Putamen (tissue), 1 donor: Measurements from ENCODE around the gene AIFM3.
"Not testable (repeated sequence)": the region's sequence is repeated elsewhere in the genome, so short reads cannot be mapped to it uniquely, and the experiment has no call there.

ENCODE experiments used
- DNase-seq: peaks from one replicate; pipeline ENCODE4 v3.0.0-alpha.2; 2016; ENCODE audit warnings: low spot score

Gene AIFM3

DNA sequence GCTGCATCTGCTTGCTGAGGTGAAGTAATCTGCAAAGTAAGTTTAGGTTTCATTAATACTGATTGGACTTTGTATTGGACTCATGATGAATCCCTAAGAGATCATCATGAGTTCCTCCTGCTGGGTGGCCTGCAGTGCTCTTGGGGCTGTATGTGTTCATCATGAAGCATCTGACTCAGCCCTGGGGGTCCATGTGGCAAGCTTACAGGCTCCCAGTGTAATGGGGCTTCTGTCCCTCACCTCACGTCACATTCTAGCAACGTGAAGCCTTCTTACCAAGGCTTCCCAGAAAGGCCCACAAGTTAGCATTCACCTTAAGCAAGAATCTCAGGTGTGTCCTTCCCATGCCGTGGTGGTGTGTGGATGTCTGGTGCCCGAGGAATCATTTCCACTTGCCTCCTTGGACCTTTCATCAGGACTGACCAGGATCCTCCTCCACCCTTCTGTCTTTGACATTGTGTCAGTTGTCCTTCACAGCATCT, 26.1 kb upstream of the AIFM3 start:
- DNase-seq, result no peak

DNA sequence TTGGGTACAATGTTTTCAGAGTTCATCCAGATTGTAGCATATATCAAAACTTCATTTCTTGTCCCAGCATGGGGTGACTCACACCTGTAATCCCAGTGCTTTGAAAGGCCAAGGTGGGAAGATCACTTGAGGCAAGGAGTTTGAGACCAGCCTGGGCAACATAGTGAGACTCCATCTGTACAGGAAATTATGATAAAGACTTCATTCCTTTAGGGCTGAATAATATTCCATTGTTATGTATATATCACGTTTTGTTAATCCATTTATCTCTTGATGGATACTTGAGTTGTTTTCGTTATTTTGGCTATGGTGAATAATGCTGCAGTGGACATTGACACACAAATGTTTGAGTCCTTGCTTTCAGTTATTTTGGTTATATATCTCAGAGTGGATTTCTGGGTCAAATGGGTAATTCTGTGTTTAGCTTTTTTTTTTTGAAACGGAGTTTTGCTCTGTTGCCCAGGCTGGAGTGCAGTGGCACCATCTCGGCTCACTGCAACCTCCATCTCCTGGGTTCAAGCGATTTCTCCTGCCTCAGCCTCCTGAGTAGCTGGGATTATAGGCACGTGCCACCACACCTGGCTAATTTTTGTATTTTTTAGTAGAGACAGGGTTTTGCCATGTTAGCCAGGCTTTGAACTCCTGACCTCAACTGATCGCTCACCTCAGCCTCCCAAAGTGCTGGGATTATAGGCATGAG, 24.7 kb upstream of the AIFM3 start:
- DNase-seq, result not testable (repeated sequence)

DNA sequence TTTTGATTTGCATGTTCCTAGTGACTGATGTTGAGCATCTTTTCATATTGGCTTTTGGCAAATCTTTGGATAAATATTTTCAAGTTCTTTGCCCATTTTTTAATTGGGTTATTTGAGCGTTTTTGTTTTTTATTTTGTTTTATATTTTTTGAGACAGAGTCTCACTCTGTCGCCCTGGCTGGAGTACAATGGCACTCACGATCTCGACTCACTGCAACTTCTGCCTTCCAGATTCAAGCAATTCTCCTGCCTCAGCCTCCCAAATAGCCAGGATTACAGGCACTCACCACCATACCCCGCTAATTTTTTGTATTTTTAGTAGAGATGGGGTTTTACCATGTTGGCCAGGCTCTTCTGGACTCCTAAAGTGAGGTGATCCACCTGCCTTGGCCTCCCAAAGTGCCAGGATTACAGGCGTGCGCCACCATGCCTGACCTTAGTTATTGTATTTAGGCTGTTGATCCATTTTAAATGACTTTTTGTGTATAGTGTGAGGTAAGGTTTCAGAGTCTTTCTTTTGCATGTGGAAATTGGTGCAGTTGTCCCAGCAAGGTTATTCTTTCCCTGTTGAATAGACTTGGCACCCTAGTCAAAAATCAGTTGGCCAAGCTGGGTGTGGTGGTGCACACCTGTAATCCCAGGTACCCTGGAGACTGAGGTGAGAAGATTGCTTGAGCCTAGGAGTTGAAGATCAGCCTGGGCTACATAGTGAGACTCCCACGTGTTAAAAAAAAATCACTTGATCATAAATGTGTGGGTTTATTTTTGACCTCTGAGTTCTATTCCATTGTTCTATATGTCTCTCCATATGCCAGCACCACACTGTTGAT, 23.7 kb upstream of the AIFM3 start:
- DNase-seq, result no peak

DNA sequence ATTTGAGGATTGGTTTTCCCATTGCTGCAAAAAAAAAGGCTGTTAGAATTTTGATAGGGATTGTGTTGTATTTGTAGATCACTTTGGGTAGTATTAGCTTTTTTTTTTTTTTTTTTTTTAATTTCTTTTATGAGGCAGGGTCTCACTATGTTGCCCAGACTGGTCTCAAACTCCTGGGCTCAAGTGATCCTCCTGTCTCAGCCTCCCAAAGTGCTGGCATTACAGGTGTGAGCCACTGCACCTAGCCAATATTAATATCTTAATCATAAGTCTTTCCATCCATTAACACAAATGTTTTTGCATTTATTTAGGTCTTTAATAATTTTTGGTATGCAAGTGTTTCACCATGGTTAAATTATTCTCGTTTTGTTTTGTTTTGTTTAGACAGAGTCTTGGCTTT, 23.0 kb upstream of the AIFM3 start:
- no peak for DNase-seq

DNA sequence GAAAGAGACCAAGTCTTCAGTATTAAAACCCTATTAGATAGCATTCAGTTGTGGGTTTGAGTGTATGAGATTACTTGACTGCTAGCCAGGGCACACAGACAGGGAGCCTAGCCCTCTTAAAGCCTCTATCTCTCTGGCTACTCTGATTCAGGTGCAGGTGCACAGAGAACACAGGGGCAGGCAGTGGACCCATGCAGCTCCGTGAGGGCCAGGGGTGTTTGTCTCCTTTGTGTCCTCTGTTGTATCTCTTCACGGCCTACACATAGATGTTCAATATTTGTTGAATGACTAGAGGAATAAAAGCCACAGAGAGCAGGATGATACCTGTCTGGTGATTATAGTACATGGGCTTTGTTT, 21.5 kb upstream of the AIFM3 start:
- DNase-seq, result no peak

- no peak for DNase-seq
Measured at GRCh38 chr22:20946080-20946986, 20.7 kb upstream of the AIFM3 start.

GRCh38 chr22:20946991-20947390, 20.1 kb upstream of the AIFM3 start:
- no peak for DNase-seq

DNA sequence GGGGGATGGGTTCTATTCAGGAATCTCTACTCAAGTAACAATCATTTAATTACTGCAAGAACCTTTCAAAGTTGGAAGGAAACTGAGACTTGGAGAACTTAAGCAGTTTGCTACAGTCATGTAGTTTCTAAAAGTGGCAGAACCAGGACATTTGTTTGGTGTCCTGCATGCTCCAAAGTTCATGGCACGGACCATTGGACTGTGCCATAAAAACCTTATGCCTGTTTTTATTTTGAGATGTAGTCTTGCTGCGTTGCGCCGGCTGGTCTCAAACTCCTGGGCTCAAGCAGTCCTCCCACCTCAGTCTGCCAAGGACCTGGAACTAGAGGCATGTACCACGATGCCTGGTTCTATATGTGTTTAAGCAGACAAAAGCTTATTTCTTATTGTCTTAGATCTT, 18.6 kb upstream of the AIFM3 start:
- no peak for DNase-seq

DNA sequence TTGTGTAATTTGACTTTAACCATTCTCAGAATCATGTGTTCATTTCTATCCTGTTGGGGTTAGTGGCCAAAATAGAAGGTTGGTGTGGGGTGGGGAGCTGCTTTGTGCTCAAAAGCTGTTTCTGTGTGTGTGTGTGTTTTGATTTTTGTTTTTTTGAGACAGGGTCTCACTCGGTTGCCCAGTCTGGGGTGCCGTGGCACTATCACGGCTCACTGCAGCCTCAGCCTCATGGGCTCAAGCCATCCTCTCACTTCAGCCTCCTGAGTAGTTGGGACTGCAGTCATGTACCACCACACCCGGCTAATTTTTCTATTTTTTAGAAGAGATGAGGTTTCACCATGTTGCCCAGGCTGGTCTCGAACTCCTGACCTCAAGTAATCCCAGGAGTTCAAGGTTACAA, 18.1 kb upstream of the AIFM3 start:
- DNase-seq, result no peak

DNA sequence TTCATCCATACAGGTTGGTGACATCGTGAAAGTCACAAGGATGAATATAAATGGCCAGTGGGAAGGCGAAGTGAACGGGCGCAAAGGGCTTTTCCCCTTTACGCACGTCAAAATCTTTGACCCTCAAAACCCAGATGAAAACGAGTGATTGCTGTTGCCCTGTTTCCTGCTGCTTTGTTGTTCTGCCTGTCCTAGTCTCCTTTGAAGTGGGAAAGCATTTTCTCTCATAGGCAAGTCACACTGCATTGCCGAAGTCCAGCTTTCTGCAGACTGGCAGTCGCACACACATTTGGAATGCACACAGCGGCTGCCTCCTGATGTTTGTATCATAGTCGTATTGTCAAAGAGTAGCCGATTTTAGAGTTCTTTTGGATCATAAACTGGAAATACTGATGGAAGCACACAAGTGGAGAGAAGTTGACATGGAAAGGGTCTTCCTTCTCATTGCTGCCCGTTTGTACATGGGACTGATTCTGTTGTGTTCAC, 17.3 kb upstream of the AIFM3 start:
- no peak for DNase-seq

DNA sequence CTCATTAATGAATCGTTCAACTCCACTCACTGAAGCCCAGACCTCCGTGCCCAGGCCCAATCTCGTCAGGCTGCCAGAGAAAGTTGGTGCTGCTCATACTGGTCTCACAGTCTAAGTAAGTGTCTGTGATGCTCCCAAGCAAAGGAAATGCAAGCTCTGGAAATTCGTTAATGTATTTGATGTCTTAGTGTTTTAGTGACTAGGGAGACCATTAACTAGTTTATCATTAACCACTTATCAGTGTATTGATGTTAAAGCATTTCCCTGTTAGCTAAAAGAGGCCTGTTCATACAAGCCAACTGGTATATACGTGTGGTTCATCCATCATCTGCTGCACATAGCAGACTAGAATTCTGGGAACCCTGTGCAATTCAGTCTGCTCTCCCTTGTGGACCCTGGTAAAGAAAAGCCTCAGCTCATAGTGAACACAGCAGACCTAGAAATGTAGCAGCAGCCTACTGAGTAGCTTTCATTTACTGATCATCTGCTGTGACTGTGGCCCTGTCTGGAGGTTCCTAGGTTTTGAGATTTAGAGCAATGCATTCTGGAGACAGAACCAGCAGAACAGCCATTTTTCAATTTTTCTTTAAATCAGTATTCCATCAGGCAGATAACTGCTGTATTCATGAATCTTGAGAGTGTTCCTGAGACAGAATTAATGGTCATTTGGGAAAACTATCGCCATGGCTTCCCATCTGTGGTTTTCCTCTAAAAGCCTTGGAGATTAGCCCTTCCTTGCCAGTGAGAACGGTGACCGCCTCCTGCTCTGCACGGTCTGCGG, 15.7 kb upstream of the AIFM3 start:
- no peak for DNase-seq

GRCh38 chr22:20951932-20952380, 15.1 kb upstream of the AIFM3 start:
- no peak for DNase-seq

DNA sequence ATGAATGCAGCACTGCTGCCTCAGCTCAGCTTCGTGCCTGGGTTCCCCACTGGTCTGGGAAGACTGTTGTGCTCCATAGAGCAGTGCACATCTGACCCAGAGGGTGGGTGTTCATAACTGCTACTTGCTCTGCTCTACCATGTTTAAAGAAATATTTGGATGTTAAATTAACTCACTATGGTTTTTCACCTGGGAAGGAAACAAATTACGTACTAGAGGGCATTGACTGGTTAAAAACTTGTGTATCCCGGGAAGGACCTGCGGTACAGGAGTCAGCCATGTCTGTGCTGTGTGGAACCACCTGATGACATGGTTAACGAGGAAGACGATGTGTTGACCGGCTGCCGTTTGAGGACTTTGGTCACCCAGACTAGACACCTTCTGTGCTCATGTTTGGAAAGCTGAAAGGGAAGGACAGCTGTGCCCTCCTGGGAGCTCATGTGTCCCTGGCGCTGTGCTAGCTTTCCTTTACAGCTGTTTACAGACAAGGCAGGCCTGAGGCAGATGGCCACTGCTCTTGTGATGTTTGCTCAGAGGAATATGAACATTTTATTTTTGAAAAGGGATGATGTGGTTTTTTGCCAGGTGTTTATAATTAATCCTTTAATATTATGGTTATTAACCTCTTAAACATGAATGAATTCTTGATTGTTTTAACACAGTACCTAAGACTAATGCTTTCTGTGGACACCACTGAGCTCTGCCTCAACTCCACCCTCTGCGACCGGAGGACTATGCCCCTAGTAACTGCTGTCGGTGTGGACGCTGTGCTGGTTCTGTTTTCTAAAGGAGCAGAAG, 14.3 kb upstream of the AIFM3 start:
- no peak for DNase-seq

GRCh38 chr22:20953342-20953608, 13.8 kb upstream of the AIFM3 start:
- DNase-seq, result no peak

DNA sequence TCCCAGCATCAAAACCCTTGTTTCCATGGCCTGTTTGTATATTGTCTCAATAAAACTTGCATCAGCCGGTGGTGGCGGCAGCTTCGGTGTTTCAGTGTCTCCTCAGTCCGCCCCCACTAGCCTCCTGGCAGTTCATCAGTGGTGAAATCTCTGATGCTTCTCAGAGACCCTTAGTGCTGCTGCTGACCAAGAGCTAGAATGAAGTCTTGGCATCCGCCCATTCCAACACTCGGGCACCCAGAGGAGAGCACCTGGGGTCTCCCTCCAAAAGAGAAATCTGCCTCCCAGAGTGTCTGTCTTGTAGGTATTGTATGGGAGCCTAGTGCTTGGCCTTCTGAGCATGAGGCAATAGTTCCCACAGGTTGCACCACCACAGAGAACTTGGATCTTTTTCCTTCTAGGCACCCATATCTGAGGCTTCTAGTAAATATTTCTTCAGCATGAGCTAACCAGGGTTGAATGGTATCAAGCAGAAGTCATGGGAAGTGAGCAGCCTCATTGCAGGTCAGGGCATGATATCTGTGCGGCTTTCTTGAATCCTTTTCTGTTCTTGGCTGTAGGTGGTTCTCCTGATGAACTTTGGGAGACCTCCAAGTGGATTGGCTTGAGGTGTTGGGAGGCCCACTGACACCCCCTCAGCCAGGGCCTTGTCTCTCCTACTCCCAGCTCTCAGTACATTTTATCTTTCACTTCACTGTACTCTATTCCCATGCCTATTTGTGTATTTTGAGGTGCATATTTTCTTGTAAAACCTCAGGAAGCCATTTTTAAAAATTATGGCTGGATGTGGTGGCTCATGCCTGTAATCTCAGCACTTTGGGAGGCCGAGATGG, 13.2 kb upstream of the AIFM3 start:
- DNase-seq, result no peak

DNA sequence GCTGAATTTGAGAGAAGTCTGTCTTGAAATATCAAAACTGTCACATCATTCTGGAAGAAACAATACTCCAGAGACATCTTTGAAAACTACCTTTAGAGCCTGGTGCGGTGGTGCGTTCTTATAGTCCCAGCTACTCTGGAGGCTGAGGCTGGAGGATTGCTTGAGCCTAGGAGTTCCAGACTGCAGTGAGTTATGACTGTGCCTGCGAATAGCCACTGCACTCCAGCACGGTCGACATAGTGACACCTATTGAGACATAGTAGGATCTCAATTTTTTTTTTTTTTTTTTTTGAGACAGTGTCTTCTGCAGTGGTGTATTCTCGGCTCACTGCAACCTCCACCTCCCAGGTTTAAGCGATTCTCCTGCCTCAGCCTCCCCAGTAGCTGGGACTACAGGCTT, 11.5 kb upstream of the AIFM3 start:
- no peak for DNase-seq

DNA sequence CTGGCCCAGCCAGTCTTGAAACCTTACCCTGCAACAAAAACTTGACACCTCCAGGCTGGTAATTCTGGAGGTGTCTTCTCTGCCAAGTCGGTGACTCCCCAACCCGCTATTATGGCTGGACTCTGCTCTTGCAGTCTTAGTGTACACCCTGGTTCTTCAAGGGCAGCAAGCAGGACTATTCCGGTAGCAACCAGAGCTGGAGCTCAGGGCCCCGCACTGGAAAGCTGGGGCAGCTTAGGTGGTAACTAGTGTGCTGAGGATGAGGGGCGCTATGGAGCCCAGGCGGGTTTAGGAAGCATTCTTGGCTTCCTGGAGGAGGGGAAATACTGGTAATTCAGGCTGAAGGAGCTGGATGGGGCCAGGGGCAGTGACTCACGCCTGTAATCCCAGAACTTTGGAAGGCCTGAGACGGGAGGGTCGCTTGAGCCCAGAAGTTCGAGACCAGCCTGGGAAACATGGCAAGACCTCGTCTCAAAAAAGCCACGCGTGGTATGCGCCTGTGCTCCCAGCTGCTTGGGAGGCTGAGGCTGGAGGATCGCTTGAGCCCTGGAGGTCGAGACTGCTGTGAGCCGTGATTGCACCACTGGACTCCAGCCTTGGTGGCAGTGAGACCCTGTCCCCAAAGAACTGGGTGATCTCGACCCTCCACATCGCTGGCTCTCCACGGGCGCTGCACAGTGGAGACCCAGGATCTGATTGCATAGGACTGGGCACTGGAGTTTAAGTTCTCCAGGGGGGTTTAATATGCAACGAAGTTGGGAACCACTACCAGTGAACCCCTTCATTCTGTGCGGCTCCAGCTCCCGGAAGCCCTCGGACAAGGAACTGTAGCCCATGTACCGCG, 10.6 kb upstream of the AIFM3 start:
- DNase-seq, result no peak

DNA sequence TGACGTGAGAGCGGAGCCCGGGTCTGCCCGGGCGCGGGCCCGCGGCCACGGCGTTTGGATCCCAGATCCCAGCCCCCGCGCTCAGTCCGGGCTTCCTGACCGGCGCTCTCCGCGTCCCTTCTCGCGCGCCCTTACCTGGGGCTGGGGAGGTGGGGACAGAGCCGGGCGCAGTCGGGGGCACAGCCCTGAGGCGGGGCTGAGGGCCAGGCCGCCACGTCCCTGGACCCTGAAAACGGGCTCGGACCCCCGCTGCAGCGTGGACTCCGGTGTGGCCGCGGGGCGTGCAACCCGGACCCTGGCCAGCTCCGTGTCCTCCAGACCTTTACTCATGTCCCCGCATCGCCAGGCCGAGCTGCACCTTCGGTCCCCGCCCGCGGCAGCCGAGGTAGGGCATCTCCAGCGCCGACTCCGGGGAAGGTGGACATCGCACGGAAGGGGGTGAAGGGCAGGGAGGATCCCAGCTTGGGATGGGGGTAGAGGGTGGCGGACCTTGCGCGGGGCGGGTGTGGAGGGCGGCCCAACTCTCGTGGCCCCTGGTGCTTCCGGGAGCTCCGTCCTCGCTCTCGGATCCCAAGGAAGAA, 9.9 kb upstream of the AIFM3 start:
- DNase-seq, result no peak
